Eye (tissue), 1 donor: Measurements from ENCODE around the gene HIP1.

Experiments
- DNase-seq: peaks from one replicate; pipeline ENCODE4 v3.0.0-alpha.2; 2015

The HIP1 gene

GRCh38 chr7:75485355-75485978, 253.3 kb downstream of the HIP1 start:
- DNase-seq = peak; percentile 23
